ENCODE results near the gene GTF2F2.
"Not testable (repeated sequence)": the region's sequence is repeated elsewhere in the genome, so short reads cannot be mapped to it uniquely, and the experiment has no call there.

Gene GTF2F2

GRCh38 chr13:45231305-45231704 lies 111.0 kb downstream of the GTF2F2 start:
- H3K36me3 ChIP-seq (ENCODE audit: control insufficient read depth, insufficient read depth, low read length), result no peaks in the 10 kb centered on the region
- no peaks in the 10 kb centered on the region for H3K9me3 ChIP-seq (ENCODE audit: control insufficient read depth, low read length)
- no peaks in the 10 kb centered on the region for H3K4me1 ChIP-seq (ENCODE audit: control insufficient read depth, insufficient read depth, low read length, poor library complexity, severe bottlenecking)
- peak overlapping the region; percentile 55 for H3K27ac ChIP-seq (ENCODE audit: low read depth, low read length, severe bottlenecking)
- 94 to 100% methylated on average over 1 to 2 of the region's 4 CpGs for WGBS, 2 experiments (ENCODE audit: insufficient coverage in 2 of 2)
- no peak overlapping the region for H3K4me3 ChIP-seq (ENCODE audit: extremely low read depth, insufficient read depth, low read length, poor library complexity, severe bottlenecking)

- H3K36me3 ChIP-seq (ENCODE audit: control insufficient read depth, insufficient read depth, low read length), result no peaks in the 10 kb centered on the region
- H3K9me3 ChIP-seq (ENCODE audit: control insufficient read depth, low read length), result no peaks in the 10 kb centered on the region
- WGBS, 2 experiments (ENCODE audit: insufficient coverage in 2 of 2), result no CpG with 5 or more reads among the region's 1 CpG
- H3K4me1 ChIP-seq (ENCODE audit: control insufficient read depth, insufficient read depth, low read length, poor library complexity, severe bottlenecking), result no peaks in the 10 kb centered on the region
- H3K4me3 ChIP-seq (ENCODE audit: extremely low read depth, insufficient read depth, low read length, poor library complexity, severe bottlenecking), result no peak overlapping the region
- peak overlapping the region; percentile 55 for H3K27ac ChIP-seq (ENCODE audit: low read depth, low read length, severe bottlenecking)
These were observed 111.4 kb downstream of the GTF2F2 start for GRCh38 chr13:45231722-45232121.

GRCh38 chr13:45232591-45232990 lies 112.3 kb downstream of the GTF2F2 start:
- Histone ChIP-seq H3K4me3 (ENCODE audit: extremely low read depth, insufficient read depth, low read length, poor library complexity, severe bottlenecking) (no peak overlapping the region), H3K9me3 (ENCODE audit: control insufficient read depth, low read length) (no peaks in the 10 kb centered on the region), H3K36me3 (ENCODE audit: control insufficient read depth, insufficient read depth, low read length) (no peaks in the 10 kb centered on the region), H3K4me1 (ENCODE audit: control insufficient read depth, insufficient read depth, low read length, poor library complexity, severe bottlenecking) (no peaks in the 10 kb centered on the region), H3K27ac (ENCODE audit: low read depth, low read length, severe bottlenecking) (no peak overlapping the region)
- no CpG with 5 or more reads among the region's 2 CpGs for whole genome bisulfite sequencing, 2 experiments (ENCODE audit: insufficient coverage in 2 of 2)

GRCh38 chr13:45238945-45239795 lies 118.9 kb downstream of the GTF2F2 start:
- Histone ChIP-seq H3K9me3 (ENCODE audit: control insufficient read depth, low read length) (no peaks in the 10 kb centered on the region), H3K27ac (ENCODE audit: low read depth, low read length, severe bottlenecking) (no peak overlapping the region), H3K36me3 (ENCODE audit: control insufficient read depth, insufficient read depth, low read length) (no peaks in the 10 kb centered on the region), H3K4me1 (ENCODE audit: control insufficient read depth, insufficient read depth, low read length, poor library complexity, severe bottlenecking) (no peaks in the 10 kb centered on the region), H3K4me3 (ENCODE audit: extremely low read depth, insufficient read depth, low read length, poor library complexity, severe bottlenecking) (no peak overlapping the region)
- WGBS, 2 experiments (ENCODE audit: insufficient coverage in 2 of 2), result 100% methylated on average over 1 of the region's 4 CpGs

GRCh38 chr13:45240143-45240542 lies 119.8 kb downstream of the GTF2F2 start:
- Histone ChIP-seq H3K36me3 (ENCODE audit: control insufficient read depth, insufficient read depth, low read length) (no peaks in the 10 kb centered on the region), H3K4me1 (ENCODE audit: control insufficient read depth, insufficient read depth, low read length, poor library complexity, severe bottlenecking) (no peaks in the 10 kb centered on the region), H3K27ac (ENCODE audit: low read depth, low read length, severe bottlenecking) (no peak overlapping the region), H3K9me3 (ENCODE audit: control insufficient read depth, low read length) (no peaks in the 10 kb centered on the region), H3K4me3 (ENCODE audit: extremely low read depth, insufficient read depth, low read length, poor library complexity, severe bottlenecking) (no peak overlapping the region)

GRCh38 chr13:45242070-45242469 lies 121.8 kb downstream of the GTF2F2 start:
- no peaks in the 10 kb centered on the region for H3K4me1 ChIP-seq (ENCODE audit: control insufficient read depth, insufficient read depth, low read length, poor library complexity, severe bottlenecking)
- no peaks in the 10 kb centered on the region for H3K36me3 ChIP-seq (ENCODE audit: control insufficient read depth, insufficient read depth, low read length)
- no peaks in the 10 kb centered on the region for H3K9me3 ChIP-seq (ENCODE audit: control insufficient read depth, low read length)
- no peak overlapping the region for H3K27ac ChIP-seq (ENCODE audit: low read depth, low read length, severe bottlenecking)
- no peak overlapping the region for H3K4me3 ChIP-seq (ENCODE audit: extremely low read depth, insufficient read depth, low read length, poor library complexity, severe bottlenecking)
- 50% methylated on average over 1 of the region's 3 CpGs; no CpG with 5 or more reads in 1 of the 2 experiments for WGBS, 2 experiments (ENCODE audit: insufficient coverage in 2 of 2)

GRCh38 chr13:45242524-45242923 lies 122.2 kb downstream of the GTF2F2 start:
- Histone ChIP-seq H3K27ac (ENCODE audit: low read depth, low read length, severe bottlenecking) (no peak overlapping the region), H3K36me3 (ENCODE audit: control insufficient read depth, insufficient read depth, low read length) (no peaks in the 10 kb centered on the region), H3K4me3 (ENCODE audit: extremely low read depth, insufficient read depth, low read length, poor library complexity, severe bottlenecking) (no peak overlapping the region), H3K9me3 (ENCODE audit: control insufficient read depth, low read length) (no peaks in the 10 kb centered on the region), H3K4me1 (ENCODE audit: control insufficient read depth, insufficient read depth, low read length, poor library complexity, severe bottlenecking) (no peaks in the 10 kb centered on the region)
- no CpG with 5 or more reads among the region's 1 CpG for WGBS, 2 experiments (ENCODE audit: insufficient coverage in 2 of 2)

- 90 to 100% methylated on average over 4 to 6 of the region's 8 CpGs for WGBS, 2 experiments (ENCODE audit: insufficient coverage in 2 of 2)
- H3K4me1 ChIP-seq (ENCODE audit: control insufficient read depth, insufficient read depth, low read length, poor library complexity, severe bottlenecking), result no peaks in the 10 kb centered on the region
- H3K4me3 ChIP-seq (ENCODE audit: extremely low read depth, insufficient read depth, low read length, poor library complexity, severe bottlenecking), result no peak overlapping the region
- H3K27ac ChIP-seq (ENCODE audit: low read depth, low read length, severe bottlenecking), result no peak overlapping the region
- H3K36me3 ChIP-seq (ENCODE audit: control insufficient read depth, insufficient read depth, low read length), result no peaks in the 10 kb centered on the region
- H3K9me3 ChIP-seq (ENCODE audit: control insufficient read depth, low read length), result no peaks in the 10 kb centered on the region
These were observed 122.8 kb downstream of the GTF2F2 start for GRCh38 chr13:45243077-45243476.

GRCh38 chr13:45244736-45245135 lies 124.4 kb downstream of the GTF2F2 start:
- not testable (repeated sequence) for H3K4me1 ChIP-seq (ENCODE audit: control insufficient read depth, insufficient read depth, low read length, poor library complexity, severe bottlenecking); H3K36me3 ChIP-seq (ENCODE audit: control insufficient read depth, insufficient read depth, low read length); H3K4me3 ChIP-seq (ENCODE audit: extremely low read depth, insufficient read depth, low read length, poor library complexity, severe bottlenecking); H3K27ac ChIP-seq (ENCODE audit: low read depth, low read length, severe bottlenecking); H3K9me3 ChIP-seq (ENCODE audit: control insufficient read depth, low read length)
- WGBS, 2 experiments (ENCODE audit: insufficient coverage in 2 of 2), result 89 to 95% methylated on average over 4 to 7 of the region's 7 CpGs

GRCh38 chr13:45249662-45250061 lies 129.4 kb downstream of the GTF2F2 start:
- Histone ChIP-seq H3K36me3 (ENCODE audit: control insufficient read depth, insufficient read depth, low read length) (peaks cover 17% of the 10 kb centered on the region), H3K4me1 (ENCODE audit: control insufficient read depth, insufficient read depth, low read length, poor library complexity, severe bottlenecking) (no peaks in the 10 kb centered on the region), H3K9me3 (ENCODE audit: control insufficient read depth, low read length) (no peaks in the 10 kb centered on the region), H3K27ac (ENCODE audit: low read depth, low read length, severe bottlenecking) (no peak overlapping the region), H3K4me3 (ENCODE audit: extremely low read depth, insufficient read depth, low read length, poor library complexity, severe bottlenecking) (no peak overlapping the region)
- 69 to 100% methylated on average over 1 to 2 of the region's 3 CpGs for WGBS, 2 experiments (ENCODE audit: insufficient coverage in 2 of 2)

GRCh38 chr13:45254396-45254795 lies 134.1 kb downstream of the GTF2F2 start:
- peaks cover 19% of the 10 kb centered on the region for H3K36me3 ChIP-seq (ENCODE audit: control insufficient read depth, insufficient read depth, low read length)
- peaks cover 3% of the 10 kb centered on the region for H3K4me1 ChIP-seq (ENCODE audit: control insufficient read depth, insufficient read depth, low read length, poor library complexity, severe bottlenecking)
- H3K9me3 ChIP-seq (ENCODE audit: control insufficient read depth, low read length), result no peaks in the 10 kb centered on the region
- no peak overlapping the region for H3K27ac ChIP-seq (ENCODE audit: low read depth, low read length, severe bottlenecking)
- no peak overlapping the region for H3K4me3 ChIP-seq (ENCODE audit: extremely low read depth, insufficient read depth, low read length, poor library complexity, severe bottlenecking)
- WGBS, 2 experiments (ENCODE audit: insufficient coverage in 2 of 2), result no CpG with 5 or more reads among the region's 2 CpGs
